Trophoblast cell (in vitro differentiated cells and primary cell): Measurements from ENCODE around the gene VIT.
"Not testable (repeated sequence)": the region's sequence is repeated elsewhere in the genome, so short reads cannot be mapped to it uniquely, and the experiment has no call there.

Experiments
- DNase-seq, 2 donors: peaks; one replicate each; pipeline ENCODE4 v3.0.0-alpha.2; 2016
- H2AFZ ChIP-seq: 2 replicates; pipeline ENCODE4 v1.6.1; 2013; ENCODE audit warnings: low read length, moderate library complexity, mild to moderate bottlenecking; ENCODE audit not compliant: insufficient read depth, poor library complexity
- H2AK5ac ChIP-seq: 2 replicates; pipeline ENCODE4 v1.6.1; 2013; ENCODE audit warnings: mild to moderate bottlenecking, low read length
- H2BK120ac ChIP-seq: 2 replicates; pipeline ENCODE4 v1.6.1; 2013; ENCODE audit warnings: low read length, mild to moderate bottlenecking, moderate library complexity; ENCODE audit not compliant: insufficient read depth, poor library complexity
- H2BK12ac ChIP-seq: 2 replicates; pipeline ENCODE4 v1.6.1; 2013; ENCODE audit warnings: mild to moderate bottlenecking, low read length, moderate library complexity
- H2BK5ac ChIP-seq: 2 replicates; pipeline ENCODE4 v1.6.1; 2013; ENCODE audit warnings: low read length, low read depth, moderate library complexity, mild to moderate bottlenecking; ENCODE audit not compliant: poor library complexity
- H3K14ac ChIP-seq: 2 replicates; pipeline ENCODE4 v1.6.1; 2013; ENCODE audit warnings: mild to moderate bottlenecking, low read length
- H3K18ac ChIP-seq: 2 replicates; pipeline ENCODE4 v1.6.1; 2013; ENCODE audit warnings: mild to moderate bottlenecking, low read length
- H3K23ac ChIP-seq: 2 replicates; pipeline ENCODE4 v1.6.1; 2013; ENCODE audit warnings: low read length
- H3K27ac ChIP-seq: 2 replicates; pipeline ENCODE4 v1.5.1; 2013; ENCODE audit warnings: low read depth, mild to moderate bottlenecking, inconsistent platforms, low read length, moderate library complexity
- H3K27me3 ChIP-seq: 2 replicates; pipeline ENCODE4 v1.6.1; 2013; ENCODE audit warnings: inconsistent platforms, mild to moderate bottlenecking, low read length, moderate library complexity; ENCODE audit not compliant: insufficient read depth
- H3K36me3 ChIP-seq, 2 experiments: 1 replicate in 1 of 2; 2 replicates in 1 of 2; pipeline ENCODE4 v1.6.1; 2013; ENCODE audit warnings: low read length in 2 of 2, mild to moderate bottlenecking in 2 of 2, moderate library complexity in 1 of 2; ENCODE audit not compliant: insufficient read depth in 2 of 2, control insufficient read depth in 1 of 2
- H3K4ac ChIP-seq: 2 replicates; pipeline ENCODE4 v1.6.1; 2013; ENCODE audit warnings: low read depth, mild to moderate bottlenecking, low read length, moderate library complexity
- H3K4me1 ChIP-seq, 2 experiments: 1 replicate in 1 of 2; 2 replicates in 1 of 2; pipeline ENCODE4 v1.6.1; 2013; ENCODE audit warnings: low read length in 2 of 2, mild to moderate bottlenecking in 2 of 2, moderate library complexity in 1 of 2; ENCODE audit not compliant: insufficient read depth in 2 of 2, control insufficient read depth in 1 of 2
- H3K4me2 ChIP-seq: 2 replicates; pipeline ENCODE4 v1.6.1; 2013; ENCODE audit warnings: inconsistent platforms, mild to moderate bottlenecking, low read length, moderate library complexity
- H3K4me3 ChIP-seq: 2 replicates; pipeline ENCODE4 v1.5.1; 2013; ENCODE audit warnings: mild to moderate bottlenecking, low read depth, low read length, inconsistent platforms
- H3K79me1 ChIP-seq: one replicate; pipeline ENCODE4 v1.6.1; 2013; ENCODE audit warnings: low read length
- H3K79me2 ChIP-seq: 2 replicates; pipeline ENCODE4 v1.6.1; 2013; ENCODE audit warnings: low read length, mild to moderate bottlenecking; ENCODE audit not compliant: control insufficient read depth, insufficient read depth, poor library complexity
- H3K9ac ChIP-seq: 2 replicates; pipeline ENCODE4 v1.6.1; 2013; ENCODE audit warnings: mild to moderate bottlenecking, low read length
- H3K9me3 ChIP-seq: 2 replicates; pipeline ENCODE4 v1.6.1; 2013; ENCODE audit warnings: low read depth, mild to moderate bottlenecking, control low read depth, inconsistent platforms, low read length; ENCODE audit not compliant: insufficient read depth
- H4K12ac ChIP-seq: 2 replicates; pipeline ENCODE4 v1.6.1; 2013; ENCODE audit warnings: low read depth, mild to moderate bottlenecking, low read length, moderate library complexity
- H4K8ac ChIP-seq: 2 replicates; pipeline ENCODE4 v1.6.1; 2013; ENCODE audit warnings: low read depth, mild to moderate bottlenecking, low read length, moderate library complexity
- H4K91ac ChIP-seq: one replicate; pipeline ENCODE4 v1.6.1; 2013; ENCODE audit warnings: low read depth, mild to moderate bottlenecking, low read length, moderate library complexity
- WGBS: extraction: QIAGEN DNeasy Blood & Tissue Kit; methylation state at CpG from one replicate; pipeline ENCODE4 v1.1.7; 2013; ENCODE audit warnings: missing lambda C conversion rate; ENCODE audit not compliant: insufficient read length, insufficient coverage; ENCODE audit errors: extremely low coverage; 5-methylcytosine and 5-hydroxymethylcytosine counted together

VIT gene

GRCh38 chr2:36824273-36824672 is 127.8 kb downstream of the VIT start:
- Histone ChIP-seq H2AK5ac (no peak overlapping the region), H3K36me3 (no peaks in the 10 kb centered on the region), H2BK120ac (no peak overlapping the region), H3K23ac (no peak overlapping the region), H3K9ac (no peak overlapping the region), H3K14ac (no peak overlapping the region), H3K4ac (no peak overlapping the region), H3K79me1 (no peaks in the 10 kb centered on the region), H3K4me1 (no peaks in the 10 kb centered on the region), H3K9me3 (no peaks in the 10 kb centered on the region), H3K4me2 (no peak overlapping the region), H3K18ac (no peak overlapping the region), H2AFZ (no peak overlapping the region), H3K27ac (no peak overlapping the region), H4K12ac (no peak overlapping the region), H4K91ac (no peak overlapping the region), H2BK12ac (no peak overlapping the region), H3K27me3 (no peaks in the 10 kb centered on the region), H2BK5ac (no peak overlapping the region), H3K79me2 (no peaks in the 10 kb centered on the region), H3K4me3 (no peak overlapping the region), H4K8ac (no peak overlapping the region)
- no CpG with 5 or more reads among the region's 7 CpGs for WGBS
- no peak for DNase-seq

GRCh38 chr2:36824683-36825082 is 128.2 kb downstream of the VIT start:
- not testable (repeated sequence) for H3K4me2 ChIP-seq, H3K23ac ChIP-seq, H3K9me3 ChIP-seq, H2AFZ ChIP-seq, H3K27ac ChIP-seq, H2BK120ac ChIP-seq, H3K14ac ChIP-seq, H3K4me1 ChIP-seq, H2AK5ac ChIP-seq, H3K79me2 ChIP-seq, H3K79me1 ChIP-seq, H4K12ac ChIP-seq, H3K27me3 ChIP-seq, H2BK12ac ChIP-seq, DNase-seq, H3K18ac ChIP-seq, H4K8ac ChIP-seq, H3K36me3 ChIP-seq, H3K4me3 ChIP-seq, H2BK5ac ChIP-seq, H3K9ac ChIP-seq, H3K4ac ChIP-seq, H4K91ac ChIP-seq
- WGBS, result no CpG with 5 or more reads among the region's 2 CpGs

- Histone ChIP-seq H3K4ac (no peak overlapping the region), H3K9ac (no peak overlapping the region), H3K23ac (no peak overlapping the region), H3K18ac (no peak overlapping the region), H3K36me3 (no peaks in the 10 kb centered on the region), H2BK120ac (no peak overlapping the region), H3K14ac (no peak overlapping the region), H4K12ac (no peak overlapping the region), H3K27ac (no peak overlapping the region), H3K4me2 (no peak overlapping the region), H2AFZ (no peak overlapping the region), H3K79me1 (no peaks in the 10 kb centered on the region), H4K8ac (no peak overlapping the region), H4K91ac (no peak overlapping the region), H2BK12ac (no peak overlapping the region), H3K4me1 (no peaks in the 10 kb centered on the region), H3K27me3 (no peaks in the 10 kb centered on the region), H3K9me3 (no peaks in the 10 kb centered on the region), H3K79me2 (no peaks in the 10 kb centered on the region), H2AK5ac (no peak overlapping the region), H2BK5ac (no peak overlapping the region), H3K4me3 (no peak overlapping the region)
- no CpG with 5 or more reads among the region's 1 CpG for WGBS
- DNase-seq, result no peak
Measured at GRCh38 chr2:36831185-36831584, 134.7 kb downstream of the VIT start.

GRCh38 chr2:36834203-36834602 is 137.7 kb downstream of the VIT start:
- no CpG with 5 or more reads among the region's 2 CpGs for WGBS
- no peaks in the 10 kb centered on the region for H3K36me3 ChIP-seq
- H3K4me3 ChIP-seq, result no peak overlapping the region

More at GRCh38 chr2:36834203-36834602, 137.7 kb downstream of the VIT start:
- Histone ChIP-seq H3K79me1 (no peaks in the 10 kb centered on the region), H4K91ac (no peak overlapping the region), H3K4me1 (no peaks in the 10 kb centered on the region), H2BK5ac (no peak overlapping the region), H3K18ac (no peak overlapping the region), H4K12ac (no peak overlapping the region), H4K8ac (no peak overlapping the region), H2AK5ac (no peak overlapping the region), H3K4me2 (no peak overlapping the region), H2BK120ac (no peak overlapping the region), H3K23ac (no peak overlapping the region), H3K14ac (no peak overlapping the region), H3K79me2 (no peaks in the 10 kb centered on the region), H3K4ac (no peak overlapping the region), H3K27ac (no peak overlapping the region), H2AFZ (no peak overlapping the region), H3K9me3 (no peaks in the 10 kb centered on the region), H3K27me3 (no peaks in the 10 kb centered on the region), H2BK12ac (no peak overlapping the region), H3K9ac (no peak overlapping the region)
- no peak for DNase-seq
